Dermis blood vessel endothelial cell (primary cell): Measurements from ENCODE around the gene TRIM16. TPM values are rescaled to one million over a fixed set of nuclear protein-coding genes. Genes with fewer than 3 reads are reported as not detected.
"Not testable (repeated sequence)": the region's sequence is repeated elsewhere in the genome, so short reads cannot be mapped to it uniquely, and the experiment has no call there.

Source experiments
- DNase-seq: peaks from one replicate; pipeline ENCODE4 v3.0.0; 2010
- total RNA-seq: library from RNA; depleted of rRNA; stranded (reverse); fragments of >200 nt; gene quantifications from 2 replicates; pipeline ENCODE4 v1.2.3, GENCODE V29; 2014

Gene TRIM16
- 84.9 and 116 TPM in 2 replicates for total RNA-seq

DNA sequence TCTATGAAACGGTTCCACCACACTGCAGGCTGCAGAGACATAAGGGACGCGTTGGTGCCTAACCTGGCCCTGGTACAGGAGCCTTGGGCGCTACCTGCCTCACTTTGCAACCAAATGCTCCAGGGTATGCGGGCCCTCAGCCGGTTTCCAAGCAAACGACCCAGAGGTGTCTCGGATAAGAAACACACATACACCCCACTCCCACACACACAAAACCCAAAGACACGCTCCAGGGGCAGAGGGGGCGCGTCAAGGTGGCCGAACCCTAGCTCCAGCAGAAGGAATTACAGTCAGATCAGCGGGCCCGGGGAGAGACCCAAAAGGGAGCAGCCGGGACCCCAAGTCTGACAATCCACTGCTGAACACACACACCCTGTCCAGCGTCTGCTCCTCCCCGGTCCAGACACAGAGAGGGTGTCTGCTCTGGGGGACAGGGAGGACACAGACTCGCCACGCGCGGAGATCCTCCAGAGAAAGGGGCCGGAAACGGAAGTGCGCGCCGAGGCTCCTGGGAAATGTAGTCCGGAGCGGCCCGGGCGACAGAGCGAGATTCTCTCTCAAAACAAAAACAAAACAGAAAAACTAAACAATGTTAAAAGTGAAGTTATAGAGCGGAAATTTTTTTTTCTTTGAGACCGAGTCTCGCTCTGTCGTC lies at the start of gene TRIM16:
TSS of gene TRIM16 (minus strand) at position 488 of the 655 bp plus-strand sequence. CDS start 32,702 bp downstream, outside the sequence.
- peak; percentile 60 for DNase-seq

GRCh38 chr17:15733174-15733789 lies 49.2 kb upstream of the TRIM16 start:
- DNase-seq = not testable (repeated sequence)

GRCh38 chr17:15731900-15732299 lies 47.8 kb upstream of the TRIM16 start, which contains the start of gene TBC1D26:
TSS of gene TBC1D26 (plus strand) at chr17:15732283. CDS start at chr17:15735349, 3,066 bp downstream.
- DNase-seq = not testable (repeated sequence)

DNA sequence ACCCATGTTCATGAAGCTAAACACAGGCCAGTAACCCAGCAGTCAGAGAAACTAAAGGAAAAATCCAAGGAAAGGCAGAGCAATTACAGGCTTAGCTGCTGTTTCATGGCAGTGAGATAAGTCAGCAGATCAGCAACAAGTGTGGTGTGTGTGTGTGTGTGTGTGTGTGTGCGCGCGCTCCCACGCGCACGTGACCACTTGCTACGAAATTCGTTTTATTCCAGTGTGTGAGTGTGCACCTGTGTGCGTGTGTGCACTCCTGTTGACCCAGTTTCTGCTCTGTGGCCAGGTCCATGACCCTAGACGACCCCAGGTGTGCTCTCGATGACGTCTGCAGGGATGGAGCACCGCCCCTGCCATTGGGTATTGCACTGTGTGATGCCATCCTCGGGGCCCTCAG lies 46.4 kb upstream of the TRIM16 start:
- DNase-seq = not testable (repeated sequence)

DNA sequence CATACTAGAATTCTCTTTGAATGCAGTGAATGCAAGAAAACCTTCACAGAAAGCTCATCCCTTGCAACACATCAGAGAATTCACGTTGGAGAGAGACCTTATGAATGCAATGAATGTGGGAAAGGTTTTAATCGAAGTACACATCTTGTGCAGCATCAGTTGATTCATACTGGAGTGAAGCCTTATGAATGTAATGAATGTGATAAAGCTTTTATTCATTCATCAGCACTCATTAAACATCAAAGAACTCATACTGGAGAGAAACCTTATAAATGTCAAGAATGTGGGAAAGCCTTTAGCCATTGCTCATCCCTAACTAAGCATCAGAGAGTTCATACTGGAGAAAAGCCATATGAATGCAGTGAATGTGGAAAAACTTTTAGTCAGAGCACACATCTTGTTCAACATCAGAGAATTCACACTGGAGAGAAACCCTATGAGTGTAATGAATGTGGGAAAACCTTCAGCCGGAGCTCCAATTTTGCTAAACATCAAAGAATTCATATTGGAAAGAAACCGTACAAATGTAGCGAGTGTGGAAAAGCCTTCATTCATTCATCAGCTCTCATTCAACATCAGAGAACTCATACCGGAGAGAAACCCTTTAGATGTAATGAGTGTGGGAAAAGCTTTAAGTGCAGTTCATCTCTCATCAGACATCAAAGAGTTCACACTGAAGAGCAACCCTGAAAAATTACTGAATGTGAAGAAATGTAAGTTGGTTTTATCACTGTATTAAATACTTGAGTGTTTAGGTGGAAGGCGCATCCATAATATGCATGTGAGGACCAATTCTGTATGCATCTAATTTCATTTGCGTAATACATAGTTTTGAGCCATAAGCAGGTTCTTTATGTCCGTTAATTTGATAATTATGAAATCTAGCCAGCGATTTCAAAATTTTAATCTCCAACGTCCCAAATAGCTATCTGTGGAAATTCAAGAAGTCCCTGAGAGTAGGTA lies 32.8 kb upstream of the TRIM16 start:
- not testable (repeated sequence) for DNase-seq

- DNase-seq = not testable (repeated sequence)
These were observed 24.8 kb upstream of the TRIM16 start for GRCh38 chr17:15708879-15709278.

GRCh38 chr17:15704813-15705212 lies 20.7 kb upstream of the TRIM16 start:
- DNase-seq = not testable (repeated sequence)

DNA sequence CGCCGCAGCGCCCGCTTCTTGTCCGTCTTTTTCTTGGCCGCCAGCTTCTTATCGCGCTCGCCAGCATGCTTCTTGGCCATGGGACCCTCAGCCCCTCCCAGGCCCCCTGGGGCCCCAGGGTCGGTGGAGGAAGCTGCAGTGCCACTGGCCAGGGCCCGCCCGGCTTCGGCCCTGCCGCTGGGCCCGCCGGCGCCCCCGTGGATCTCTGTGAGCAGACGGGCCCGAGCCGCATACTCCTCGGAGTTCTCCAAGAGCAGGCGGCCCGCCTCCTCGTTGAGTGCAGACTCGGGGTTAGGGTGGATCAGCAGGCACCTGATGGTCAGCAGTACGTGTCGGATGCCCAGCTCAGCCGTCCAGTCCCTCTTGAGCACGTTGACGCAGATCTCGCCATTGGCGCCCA lies 20.1 kb upstream of the TRIM16 start:
- not testable (repeated sequence) for DNase-seq

DNA sequence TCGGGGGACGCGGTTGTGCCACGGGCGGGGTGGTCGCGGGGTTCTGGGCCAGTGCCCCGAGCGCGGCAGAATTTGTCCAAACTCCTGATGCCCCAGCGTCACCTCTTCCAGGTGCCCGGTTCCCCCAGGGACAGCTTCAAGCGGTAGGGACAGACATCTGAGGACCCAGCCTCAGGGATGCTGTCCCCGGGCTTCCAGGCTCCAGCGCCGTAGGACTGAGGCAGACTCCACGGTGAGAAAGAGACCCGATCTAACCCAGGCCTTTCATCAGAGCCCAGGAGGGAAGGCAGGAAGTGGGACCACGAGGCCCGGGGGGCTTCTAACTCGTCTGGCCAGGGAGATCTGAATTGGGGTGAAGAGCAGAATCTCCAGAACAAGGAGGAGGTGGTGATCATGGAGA lies 15.8 kb upstream of the TRIM16 start:
- not testable (repeated sequence) for DNase-seq

DNA sequence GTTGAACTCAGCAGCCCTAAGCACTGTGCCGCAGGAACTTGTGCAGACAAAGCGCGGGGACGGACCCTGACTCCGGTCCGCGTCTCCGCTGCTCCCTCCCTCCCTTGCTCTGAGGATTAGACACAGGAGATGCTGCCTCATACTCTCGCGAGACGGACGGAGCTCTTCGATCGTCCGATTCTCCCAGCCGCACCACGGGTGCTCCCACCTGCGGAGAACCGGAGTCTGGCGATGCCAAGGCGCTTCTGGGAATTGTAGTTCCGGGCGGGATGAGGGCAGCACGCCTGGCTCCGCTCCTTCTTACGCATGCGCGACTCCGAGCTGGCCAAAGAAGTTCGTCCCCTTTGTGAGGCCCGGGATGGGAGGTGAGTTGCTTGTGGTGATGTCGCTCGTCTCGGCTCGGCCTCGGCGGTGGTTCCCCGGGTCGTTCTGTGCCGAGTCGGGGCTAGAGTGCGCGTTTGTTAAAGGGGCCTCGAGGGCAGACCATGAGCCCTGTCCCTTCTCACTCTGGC lies 15.4 kb upstream of the TRIM16 start, which contains the start of gene ZNF286A:
TSS of gene ZNF286A (plus strand) at position 340 of the 512 bp plus-strand sequence. CDS start 578 bp downstream, outside the sequence.
- DNase-seq = peak; percentile 100

DNA sequence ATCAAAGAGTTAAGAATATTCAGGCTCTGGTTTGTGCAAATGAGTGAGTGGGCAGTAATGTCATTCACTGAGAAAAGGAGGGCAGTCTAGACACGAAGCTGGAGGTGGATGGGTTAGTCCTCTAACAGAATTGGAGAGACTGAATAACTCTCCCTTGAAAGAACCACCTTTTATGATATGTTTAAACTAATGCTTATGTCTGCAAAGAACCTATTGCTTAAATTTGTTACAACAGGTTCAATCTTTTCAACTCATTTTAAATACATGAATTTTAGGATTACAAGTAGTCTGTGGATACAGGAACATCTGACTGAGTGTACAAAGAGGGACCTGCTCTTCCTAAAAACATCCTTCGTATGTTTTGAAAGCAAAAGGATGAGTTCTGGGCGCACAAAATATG lies 14.9 kb upstream of the TRIM16 start:
- peak; percentile 4 for DNase-seq

- not testable (repeated sequence) for DNase-seq
These were observed 3.4 kb upstream of the TRIM16 start for GRCh38 chr17:15687494-15687893.

- not testable (repeated sequence) for DNase-seq
These were observed 976 bp downstream of the TRIM16 start for GRCh38 chr17:15683135-15683534.

- DNase-seq = not testable (repeated sequence)
These were observed 8.1 kb downstream of the TRIM16 start for GRCh38 chr17:15675991-15676390.

DNA sequence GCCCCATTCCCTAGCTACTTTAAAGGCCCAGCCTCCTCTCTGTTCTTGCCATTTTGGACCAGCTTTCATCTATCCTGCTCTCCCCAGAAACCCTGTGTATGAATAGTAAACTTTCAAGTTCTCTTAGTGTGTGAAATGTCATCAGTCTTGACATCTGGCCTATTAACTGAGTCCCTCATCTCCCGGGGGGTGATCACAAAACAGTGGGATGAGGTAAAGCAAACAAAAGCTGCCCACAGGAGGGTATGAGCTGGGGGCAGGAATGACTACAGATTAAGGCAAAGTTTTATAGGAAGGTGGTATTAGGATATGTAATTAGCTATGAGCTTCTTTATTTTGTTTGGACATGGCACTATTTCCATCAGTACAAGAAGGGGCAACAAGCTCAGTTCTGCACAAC lies 9.5 kb downstream of the TRIM16 start:
- DNase-seq = not testable (repeated sequence)

- DNase-seq = not testable (repeated sequence)
These were observed 14.6 kb downstream of the TRIM16 start for GRCh38 chr17:15669526-15669925.

- no peak for DNase-seq
These were observed 20.4 kb downstream of the TRIM16 start for GRCh38 chr17:15663691-15664090.

GRCh38 chr17:15663176-15663575 lies 20.9 kb downstream of the TRIM16 start:
- DNase-seq = no peak

DNA sequence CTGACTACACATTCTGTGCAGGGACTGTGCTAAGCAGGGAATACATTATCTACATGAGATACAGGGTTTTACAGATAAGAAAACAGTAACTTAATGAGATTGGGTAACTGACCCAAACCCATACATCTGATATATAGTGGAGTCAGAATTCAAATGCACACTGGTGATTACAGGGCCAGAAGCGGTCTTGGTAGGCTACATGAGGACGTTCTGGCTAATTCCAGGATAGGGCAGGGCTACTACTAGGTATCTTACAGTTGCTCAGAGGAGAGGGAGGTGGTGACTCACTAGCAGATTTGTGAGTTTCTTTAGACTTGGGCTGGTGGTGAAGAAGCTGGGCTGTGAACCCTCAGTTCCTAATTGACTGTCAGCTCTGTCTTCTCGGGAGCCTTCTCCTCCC lies 21.4 kb downstream of the TRIM16 start:
- DNase-seq = no peak

- DNase-seq = peak; percentile 70
These were observed 24.0 kb downstream of the TRIM16 start for GRCh38 chr17:15660077-15660476.

DNA sequence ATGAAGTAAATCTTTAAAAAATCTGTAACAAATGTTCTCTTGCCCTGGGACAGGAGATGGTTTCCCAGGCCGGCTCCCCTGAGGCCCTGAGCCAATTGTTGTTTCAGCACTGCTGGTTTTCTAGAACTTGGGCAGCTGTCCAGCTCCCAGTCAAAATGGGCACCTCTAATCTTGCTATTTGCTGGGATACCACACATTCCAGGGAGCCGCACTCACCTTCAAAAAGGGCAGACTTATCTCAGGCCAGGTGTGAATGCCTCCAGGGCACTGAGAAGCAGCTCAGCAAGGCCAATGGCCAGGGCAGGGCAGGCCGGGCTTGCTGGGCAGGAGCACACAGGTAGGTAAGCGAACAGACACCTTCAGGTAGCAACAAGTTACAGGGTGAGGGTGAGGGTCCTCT lies 24.4 kb downstream of the TRIM16 start:
- peak; percentile 70 for DNase-seq

GRCh38 chr17:15659236-15659635 lies 24.9 kb downstream of the TRIM16 start:
- DNase-seq = no peak

DNA sequence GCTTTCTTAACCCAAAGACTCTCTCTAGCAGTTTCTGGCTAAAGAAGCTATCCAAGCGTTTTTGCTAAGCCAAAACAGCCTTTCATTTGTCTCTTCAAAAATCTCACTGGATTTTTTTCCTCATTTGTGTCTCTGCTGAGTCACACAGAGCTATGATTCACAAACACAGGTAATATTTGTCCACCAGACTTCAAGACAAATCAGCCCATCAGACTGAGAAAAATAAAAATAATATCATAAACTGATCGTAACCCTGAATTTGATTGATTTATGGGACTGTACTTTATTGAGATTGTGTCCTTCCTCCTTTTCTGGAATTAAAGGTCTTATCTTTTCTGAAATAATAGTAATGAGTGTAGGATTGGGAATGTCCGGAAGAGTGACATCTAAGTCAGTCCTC lies 25.8 kb downstream of the TRIM16 start:
- DNase-seq = no peak
